GM21529 (cell line): ENCODE results near the gene ATP5F1E.
"Not testable (repeated sequence)": the region's sequence is repeated elsewhere in the genome, so short reads cannot be mapped to it uniquely, and the experiment has no call there.

Experiments used
- ATAC-seq: cut with Tn5 transposase; IDR thresholded peaks from one replicate; pipeline ENCODE4 v1.9.1; 2021; ENCODE audit not compliant: unreplicated experiment

Gene ATP5F1E

DNA sequence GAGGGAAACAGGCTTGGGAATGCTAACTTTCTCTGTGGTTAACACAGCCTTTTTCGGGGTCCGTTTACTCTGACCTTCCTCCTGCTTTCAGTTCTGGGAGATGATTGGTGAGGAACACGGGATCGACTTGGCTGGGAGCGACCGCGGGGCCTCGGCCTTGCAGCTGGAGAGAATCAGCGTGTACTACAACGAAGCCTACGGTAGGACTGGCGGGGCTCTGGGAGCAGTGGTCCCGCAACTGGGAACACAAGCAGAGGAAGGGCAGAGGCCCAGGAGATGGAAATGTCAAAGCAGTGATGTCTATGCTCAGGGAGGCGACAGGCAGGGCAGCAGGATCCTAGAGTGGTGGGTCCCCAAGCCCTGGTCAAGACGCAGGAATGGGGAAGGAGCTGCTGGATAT lies 9.4 kb downstream of the ATP5F1E start:
- ATAC-seq: no peak

DNA sequence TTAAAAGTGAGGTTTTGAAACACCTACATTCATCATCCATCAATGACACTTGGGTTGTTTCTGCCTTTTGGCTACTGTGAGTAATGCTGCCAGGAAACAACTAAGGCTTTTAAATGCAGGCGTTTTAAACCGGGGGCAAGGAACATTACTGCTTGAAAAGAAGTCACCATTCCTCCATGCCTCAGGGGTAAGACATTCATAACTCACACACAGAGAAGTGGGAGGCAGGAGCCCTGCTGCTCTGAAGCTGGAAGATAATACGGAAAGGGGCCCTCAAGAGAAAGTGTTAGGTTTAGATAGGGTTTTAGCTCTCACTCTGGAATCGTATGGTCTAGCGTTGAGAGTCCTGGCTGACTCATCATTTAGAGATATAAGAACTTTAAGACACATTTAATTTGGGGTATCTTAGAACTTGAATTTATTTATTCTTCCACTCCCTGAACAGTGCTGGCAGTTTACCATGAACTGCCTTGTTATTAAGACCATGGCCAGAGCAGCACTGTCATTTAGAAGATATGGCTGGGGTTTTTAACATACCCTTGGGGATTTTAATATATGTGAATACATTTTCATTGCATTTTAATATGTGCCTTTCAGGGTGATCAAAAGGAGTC lies 11.1 kb downstream of the ATP5F1E start:
- ATAC-seq: no peak

DNA sequence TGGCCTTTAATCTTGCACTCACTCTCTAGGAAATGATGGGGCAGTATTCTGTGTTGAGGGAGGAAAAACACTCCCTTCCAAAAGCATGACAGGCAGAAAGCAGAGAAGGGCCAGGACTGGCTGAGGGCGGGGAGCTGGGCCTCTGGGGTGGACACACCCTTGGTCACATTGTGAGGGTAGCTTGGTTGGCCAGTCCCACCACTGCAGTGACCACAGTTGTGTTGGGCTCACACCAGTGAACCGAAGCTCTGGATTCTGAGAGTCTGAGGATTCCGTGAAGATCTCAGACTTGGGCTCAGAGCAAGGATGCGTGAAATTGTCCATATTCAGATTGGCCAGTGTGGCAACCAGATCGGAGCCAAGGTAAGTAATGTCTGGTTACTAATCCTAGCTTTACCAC lies 12.9 kb downstream of the ATP5F1E start, which contains the start of gene TUBB1:
Gene TUBB1 (plus strand): TSS at position 213 of the 400 bp plus-strand sequence. CDS start 94 bp downstream, at position 307.
- no peak for ATAC-seq

DNA sequence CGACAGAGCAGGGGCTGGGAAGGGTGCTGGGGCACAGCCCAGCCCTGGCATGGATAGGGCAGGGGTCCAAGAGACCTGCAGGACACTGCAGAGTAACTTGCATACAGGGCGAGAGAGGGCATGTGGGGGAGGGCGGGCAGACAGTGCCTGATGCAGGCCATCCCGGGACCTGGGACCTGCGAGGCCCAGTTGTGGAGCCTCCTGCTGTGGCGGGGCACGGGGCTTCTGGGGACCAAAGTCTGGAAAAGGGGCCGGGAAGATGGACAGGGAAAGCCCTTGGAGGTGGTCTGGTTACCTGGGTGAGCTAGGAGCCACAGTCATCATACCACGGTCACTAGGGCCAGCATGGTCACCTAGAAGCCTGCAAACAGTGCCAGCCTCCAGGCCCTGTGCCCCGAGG lies 13.3 kb downstream of the ATP5F1E start:
- ATAC-seq: no peak

DNA sequence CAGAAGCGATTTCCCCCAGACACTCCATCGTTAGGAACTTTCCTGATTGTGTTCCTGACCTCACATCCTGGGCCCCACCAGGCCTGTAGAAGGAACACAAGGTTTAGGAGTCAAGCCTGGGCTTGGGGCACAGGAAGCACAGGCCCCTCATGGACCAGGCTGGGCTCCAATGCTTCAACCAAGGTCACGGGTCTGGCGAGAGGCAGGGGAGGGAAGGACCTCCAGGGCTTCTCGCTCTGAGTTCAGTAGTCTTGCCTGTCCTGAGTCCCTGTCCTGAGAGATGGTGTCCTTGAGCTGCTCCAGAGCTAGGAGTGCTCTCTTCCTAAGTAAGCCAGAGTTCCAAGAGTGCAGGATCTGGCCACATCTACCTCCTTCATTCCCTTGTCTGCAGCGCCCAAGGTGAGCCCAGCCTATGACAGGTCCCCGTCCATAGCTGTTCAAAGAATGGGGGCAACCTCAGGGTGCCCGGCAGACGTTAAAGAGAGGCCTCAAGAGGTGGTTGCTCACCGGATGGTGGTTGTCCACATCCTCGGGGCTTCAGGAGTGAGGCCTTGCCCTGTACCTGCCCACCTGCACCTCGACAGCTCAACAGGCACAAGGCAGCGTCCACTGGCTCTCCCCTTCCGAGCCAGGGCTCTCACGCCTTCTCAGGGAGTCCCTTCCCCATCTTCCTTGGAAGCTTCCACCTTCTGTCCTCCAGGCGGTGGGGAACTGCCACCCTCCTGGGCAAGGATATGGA lies 14.5 kb downstream of the ATP5F1E start:
- no peak for ATAC-seq

DNA sequence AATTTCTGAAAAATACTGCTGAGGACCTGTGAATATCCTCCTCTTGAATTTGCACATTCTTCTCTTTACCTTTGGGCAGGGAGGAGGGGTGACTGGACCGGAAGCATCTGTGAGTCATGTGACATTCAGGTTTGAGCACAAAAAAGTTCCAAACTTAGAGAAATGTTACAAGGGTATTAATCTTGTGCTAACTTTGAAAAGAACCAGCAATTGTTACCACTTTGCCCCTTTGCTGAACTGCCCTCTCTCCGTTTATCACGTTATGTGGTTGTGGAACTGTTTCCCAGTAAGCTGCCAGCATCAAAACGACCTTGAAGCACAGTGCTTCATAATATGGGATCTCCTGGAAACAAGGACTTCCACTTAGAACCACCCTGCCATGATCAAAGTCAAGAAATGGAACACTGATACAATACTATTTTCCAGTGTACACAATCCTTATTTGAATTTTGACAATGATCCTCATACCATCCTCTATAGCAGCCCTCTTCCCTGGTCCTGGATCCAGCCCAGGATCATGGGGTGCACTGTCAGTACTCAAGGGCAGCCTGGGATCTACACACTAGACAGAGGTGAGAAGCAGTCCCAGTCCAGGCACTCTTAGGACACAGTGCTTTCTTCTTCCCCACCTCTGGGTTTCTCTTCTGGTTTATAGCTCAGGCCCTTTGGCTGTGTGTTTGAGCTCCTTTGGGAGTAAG lies 15.2 kb downstream of the ATP5F1E start:
- no peak for ATAC-seq

DNA sequence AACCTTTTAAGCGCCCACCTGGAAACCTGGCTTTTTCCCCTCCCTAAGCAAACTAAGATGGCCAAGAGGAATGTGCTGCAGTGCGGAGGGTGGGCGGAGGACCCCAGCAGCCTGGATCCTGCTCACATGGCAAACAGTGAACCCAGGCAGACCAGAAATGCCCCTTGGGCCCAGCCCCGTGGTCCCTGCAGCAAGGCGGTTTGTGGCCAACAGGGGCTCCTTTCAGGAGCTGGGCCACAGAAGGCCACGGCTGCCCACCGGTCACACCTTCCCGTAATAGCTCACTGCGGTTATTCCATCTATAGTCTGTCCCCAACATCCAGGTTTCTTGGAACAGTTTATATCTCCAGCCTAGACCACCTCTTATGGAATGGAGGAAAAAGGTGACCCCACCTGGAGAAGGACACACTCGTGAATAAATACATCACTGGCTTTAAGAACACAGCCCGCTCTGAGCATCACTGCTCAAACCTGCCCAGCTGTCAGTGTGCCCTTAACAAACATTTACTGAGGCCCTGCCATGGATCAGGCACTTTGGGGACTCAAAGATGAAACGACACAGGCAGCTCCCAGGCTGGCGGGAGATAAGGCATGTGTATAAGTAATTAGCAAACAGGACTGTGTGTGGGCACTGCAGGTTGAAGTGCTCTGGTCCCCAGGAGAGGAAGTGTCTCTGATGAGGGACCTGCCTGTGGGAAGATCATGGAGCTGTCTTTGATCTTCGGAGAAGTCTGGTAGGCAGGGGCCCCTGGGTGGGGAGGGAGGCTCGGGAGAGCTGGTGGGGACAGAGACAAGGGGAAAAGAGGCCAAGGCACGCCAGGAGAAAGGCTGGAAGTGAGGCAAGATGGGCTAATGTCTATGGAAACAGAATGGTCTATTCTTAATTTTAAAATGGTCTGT lies 16.1 kb downstream of the ATP5F1E start:
- no peak for ATAC-seq

DNA sequence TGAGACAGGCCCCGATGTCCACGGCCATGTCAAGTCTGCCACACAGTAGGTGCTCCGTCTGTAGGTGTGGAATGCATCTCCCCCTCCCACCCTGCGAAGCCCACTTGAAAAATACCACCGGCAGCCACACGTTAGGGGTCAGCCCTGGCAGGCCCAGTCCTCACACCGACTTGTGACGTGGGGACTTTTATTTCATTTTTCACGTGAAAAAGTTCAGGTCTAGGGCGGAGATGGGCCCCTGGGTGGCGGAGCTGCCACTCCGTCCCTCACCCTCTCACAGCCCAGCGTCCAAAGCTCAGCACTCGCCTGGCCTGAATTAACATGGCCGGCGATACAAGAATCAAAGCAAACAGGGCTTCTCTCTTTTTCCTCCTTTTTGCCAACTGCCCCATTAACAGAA lies 16.7 kb downstream of the ATP5F1E start:
- ATAC-seq: no peak

DNA sequence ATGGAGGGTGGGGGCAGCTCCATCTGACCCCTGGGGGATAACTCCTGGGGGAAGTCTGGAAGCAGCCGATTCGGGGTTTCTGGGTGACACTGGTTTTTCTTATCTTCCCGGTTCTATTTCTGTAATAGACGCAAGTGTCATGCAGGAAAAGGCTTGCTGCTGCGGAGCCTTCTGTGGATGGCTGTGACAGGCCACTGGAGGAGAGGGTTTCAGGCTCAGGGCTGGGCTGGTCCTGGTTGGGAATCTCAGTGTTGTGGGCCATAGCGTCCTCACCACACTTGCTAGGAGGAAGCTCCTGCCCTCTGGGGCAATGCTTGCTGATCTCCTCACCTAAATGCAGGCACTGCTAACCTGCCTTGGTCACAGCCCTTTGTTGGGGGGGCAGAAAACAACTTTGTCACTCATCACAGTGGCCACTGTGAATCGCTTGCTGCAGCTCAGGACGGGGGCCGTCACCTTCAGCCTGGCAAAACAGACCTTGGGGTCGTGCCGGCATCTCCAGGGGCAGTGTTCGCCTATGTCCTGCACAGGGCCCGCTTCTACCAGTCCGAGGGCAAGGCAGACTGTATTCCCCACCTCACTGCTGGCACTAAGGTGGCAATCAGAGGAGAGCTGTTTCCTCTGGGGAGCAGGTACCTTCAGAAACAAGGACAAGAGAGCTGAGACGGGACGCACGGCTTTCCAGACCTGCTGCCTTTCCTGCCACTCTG lies 17.3 kb downstream of the ATP5F1E start:
- no peak for ATAC-seq

DNA sequence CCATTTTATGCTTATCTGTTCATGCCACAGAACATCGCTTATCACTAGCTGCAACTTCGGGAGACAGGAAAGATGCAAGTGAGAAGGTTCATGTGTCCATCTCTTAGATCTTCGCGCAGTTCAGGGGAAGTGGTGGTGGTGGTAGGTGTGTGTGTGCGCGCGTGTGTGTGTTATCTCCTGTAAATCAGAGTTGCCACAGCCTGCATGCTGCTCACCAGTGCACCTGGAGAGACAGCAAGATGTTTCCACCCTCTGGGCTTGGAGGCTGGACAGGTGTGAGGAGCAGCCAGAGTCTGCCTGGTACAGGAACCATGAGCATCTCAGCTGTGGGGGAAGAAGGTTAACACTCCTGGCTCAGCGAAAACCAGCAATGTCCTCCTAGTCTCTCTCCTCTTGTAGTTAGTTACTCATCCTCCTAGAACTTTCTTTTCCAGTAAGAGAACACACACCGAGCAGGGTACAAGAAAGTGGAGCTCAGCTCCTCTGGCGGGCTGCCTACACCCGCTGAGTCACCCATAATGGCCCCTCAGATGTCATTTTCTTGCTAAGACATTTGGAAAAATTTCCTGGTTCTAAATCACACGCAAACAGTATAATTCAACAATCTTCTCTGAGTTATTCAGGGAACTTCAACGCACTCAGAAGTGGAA lies 18.1 kb downstream of the ATP5F1E start:
- ATAC-seq: no peak

DNA sequence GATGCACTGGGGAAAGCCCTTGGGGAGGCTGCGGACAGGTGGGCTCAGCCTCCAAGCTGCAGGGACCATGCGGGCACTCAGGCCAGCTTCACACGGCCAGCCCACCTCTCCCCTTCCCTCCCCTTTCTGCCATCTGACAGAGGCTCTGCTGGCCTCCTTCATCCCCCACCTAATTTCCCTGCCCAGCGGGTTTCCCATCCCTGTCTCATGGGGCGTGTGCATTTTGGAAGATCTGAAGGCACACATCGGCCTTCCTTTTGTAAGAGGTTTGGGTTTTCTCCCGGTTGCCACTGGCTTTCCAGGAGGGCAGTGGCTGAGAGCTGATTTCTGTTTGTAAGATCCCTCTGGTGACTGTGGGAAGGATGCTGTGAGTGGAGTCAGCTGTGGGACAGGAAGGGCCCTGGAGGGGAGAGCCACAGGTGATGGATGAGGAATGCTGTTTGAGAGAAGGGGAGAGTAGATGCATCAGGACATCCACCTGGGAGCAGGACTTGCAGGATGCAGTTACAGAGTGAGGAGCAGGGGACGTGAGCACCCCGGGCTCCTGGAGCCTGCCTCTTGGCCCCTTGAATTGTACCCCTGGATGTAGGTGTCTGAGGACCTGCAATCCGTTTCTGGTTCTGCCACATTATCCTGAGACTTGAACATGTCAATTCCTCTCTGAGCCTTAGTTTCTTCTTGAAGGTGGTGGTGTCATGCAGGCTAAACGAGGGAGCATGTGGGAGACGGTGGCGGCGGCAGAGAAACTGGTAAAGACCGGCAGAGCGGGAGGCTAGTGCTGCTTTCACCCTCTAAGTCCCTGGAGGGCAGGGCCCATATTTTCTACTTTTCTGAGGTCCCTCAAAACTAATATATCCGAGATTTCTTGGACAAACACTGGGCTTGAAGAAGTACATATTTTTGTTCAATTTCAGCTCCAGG lies 18.8 kb downstream of the ATP5F1E start:
- ATAC-seq: no peak

DNA sequence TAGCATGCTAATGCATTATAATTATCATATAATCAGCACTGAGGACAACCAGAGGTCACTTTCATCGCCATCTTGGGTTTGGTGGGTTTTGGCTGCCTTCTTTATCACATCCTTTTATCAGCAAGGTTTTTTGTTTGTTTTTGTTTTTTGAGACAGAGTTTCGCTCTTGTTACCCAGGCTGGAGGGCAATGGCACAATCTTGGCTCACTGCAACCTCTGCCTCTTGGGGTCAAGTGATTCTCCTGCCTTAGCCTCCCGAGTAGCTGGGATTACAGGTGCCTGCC lies 20.3 kb downstream of the ATP5F1E start:
- ATAC-seq: not testable (repeated sequence)

DNA sequence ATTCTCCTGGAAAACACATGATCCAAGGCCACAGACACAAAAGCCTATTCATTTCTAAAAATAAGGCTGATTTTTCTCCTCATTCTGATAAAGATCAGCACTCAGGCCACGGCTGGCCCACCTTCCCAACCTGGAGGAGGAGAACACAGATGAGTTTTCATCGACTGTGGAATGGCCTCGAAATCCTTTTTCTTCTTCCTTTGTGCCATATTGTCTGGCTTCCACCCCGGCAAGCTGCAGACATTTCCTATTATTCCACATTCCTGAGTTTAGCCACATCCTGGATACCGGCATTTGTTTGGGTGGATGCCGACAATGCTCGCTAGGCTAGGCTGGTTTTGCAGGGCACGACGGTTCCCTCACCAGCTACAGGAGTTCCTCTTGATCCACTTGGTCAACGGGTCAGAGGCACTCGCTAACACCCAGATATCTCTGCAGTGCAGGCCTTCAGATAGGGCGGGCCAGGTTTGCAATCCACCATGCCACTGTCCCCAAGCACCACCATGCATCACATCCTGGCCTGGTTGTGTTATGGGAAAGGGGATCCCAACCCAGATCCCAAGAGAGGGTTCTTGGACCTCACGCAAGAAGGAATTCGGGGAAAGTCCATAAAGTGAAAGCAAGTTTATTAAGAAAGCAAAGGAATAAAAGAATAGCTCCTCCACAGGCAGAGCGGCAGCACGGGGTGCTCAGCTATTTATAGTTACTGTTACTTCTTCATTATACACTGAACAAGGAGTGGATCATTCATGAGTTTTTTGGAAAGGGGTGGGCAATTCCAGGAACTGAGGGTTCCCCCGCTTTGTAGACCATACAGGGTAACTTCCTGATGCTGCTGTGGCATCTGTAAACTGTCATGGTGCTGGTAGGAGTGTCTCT lies 20.9 kb downstream of the ATP5F1E start:
- ATAC-seq: no peak

DNA sequence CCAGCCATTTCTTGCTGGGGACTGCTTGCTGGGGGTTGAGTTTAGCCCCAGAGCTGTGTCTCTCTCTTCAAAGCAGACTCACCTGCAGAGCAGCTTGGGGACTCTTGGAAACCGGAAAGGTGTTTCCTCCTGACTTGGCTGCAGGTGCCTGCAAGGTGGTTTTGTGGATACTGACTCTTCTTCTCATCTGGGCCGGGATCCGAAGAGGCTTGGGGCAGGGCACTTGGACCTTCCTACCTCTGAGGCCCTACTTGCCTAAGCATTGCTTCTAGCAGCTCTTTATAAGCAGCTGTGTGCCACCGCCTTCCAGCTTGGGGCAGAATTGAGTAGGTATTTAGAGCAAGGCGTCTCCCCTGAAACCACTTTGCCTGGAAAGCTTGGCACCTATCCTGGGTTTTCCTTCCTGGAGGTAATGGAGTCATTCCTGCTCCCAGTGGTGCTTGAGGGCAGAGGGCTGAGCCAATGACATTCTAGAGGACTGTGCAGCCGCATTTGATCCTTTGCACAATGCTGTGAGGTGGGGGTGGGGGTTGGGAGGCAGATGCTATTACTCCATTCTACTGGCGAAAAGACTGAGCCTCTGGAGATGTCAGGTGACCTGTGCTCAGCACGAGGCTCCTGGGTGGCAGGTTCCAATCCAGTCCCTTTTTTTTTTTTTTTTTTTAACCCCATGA lies 21.7 kb downstream of the ATP5F1E start:
- no peak for ATAC-seq

DNA sequence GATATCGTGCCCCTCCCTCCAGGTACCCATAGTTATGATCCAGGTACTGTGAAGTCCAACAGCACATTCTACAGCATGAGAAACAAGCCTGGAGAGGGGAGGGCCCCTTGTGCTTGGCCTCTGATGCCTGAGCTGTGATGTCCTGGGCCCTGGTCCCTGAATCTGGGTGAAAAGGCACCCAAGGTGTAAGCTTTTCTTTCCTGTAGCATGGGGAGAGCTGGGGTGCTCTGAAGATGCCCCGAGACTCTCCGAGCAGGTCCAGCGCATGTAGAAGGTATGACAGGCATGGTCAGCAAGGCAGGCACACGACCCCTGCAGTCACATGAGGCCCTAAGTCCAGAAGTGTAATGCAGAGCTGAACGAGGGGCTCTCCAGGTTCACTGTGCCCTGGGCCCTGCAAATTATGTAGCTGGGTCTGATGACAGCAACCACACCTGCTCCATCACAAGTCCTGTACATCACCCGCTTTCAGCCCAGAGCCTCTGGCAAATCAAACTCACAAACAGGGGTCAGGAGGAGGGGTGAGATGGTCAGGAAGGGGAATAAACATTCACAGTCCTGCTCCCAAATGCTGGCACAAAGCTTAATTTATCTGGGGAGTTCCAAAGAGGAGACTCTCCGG lies 23.3 kb downstream of the ATP5F1E start:
- no peak for ATAC-seq

DNA sequence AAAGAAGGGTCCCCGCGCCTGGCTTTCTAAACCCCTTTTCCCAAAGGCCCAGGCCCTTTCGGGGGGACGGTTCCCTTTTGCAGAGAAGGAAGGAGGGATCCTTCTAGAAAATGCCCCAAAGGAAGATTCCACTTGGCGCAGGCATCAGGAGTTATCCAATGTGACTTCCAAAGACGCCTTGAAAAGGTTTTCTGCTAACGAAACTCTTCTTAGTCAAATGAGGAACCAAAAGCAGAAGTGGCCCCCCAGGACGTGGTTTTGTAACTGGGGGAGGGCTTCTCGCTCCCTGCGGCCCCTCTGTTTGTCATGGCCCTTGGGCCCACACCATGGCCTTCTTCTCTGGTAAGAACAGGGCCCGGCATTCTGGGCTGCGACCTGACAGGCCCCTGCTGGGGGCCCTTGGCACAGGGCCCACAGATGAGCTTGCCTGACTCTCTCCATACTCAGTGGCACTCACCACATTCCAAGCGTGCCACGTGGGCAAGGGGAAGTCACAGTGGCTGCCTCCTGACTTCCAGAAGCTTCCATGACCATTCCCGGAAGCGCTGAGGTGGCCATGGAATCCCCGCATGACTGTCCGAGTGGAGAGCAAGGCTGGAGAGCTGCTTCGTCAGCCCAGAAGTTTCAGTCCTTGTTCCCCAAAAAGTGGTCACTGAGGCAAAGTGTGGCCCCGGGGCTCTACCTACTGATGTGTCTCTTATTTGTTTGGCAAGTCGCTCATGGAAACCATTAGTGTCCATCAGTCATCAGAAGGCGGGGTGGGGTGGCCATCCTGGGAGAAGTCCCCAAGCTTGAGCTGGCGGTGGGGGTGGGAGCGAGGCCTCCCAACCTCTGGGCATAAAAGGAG lies 24.2 kb downstream of the ATP5F1E start:
- ATAC-seq: peak; percentile 36
